Endothelial cell (in vitro differentiated cells): ENCODE data around the gene EFS. TPM values are rescaled to one million over a fixed set of nuclear protein-coding genes. Genes with fewer than 3 reads are reported as not detected.
A peak's percentile ranks its signal among the peaks of the same experiment; 100 is the strongest.

Experiments used
- DNase-seq: peaks from one replicate; pipeline ENCODE4 v3.0.0; 2021; ENCODE audit warnings: low spot score
- H3K27ac Mint-ChIP-seq: one replicate; pipeline ENCODE4 v1.8.0; 2021; ENCODE audit warnings: mixed read lengths, inconsistent platforms; ENCODE audit not compliant: unreplicated experiment
- H3K27me3 Mint-ChIP-seq: one replicate; pipeline ENCODE4 v1.8.0; 2021; ENCODE audit warnings: mild to moderate bottlenecking, moderate library complexity, mixed read lengths, inconsistent platforms; ENCODE audit not compliant: unreplicated experiment
- H3K36me3 Mint-ChIP-seq: one replicate; pipeline ENCODE4 v1.8.0; 2021; ENCODE audit warnings: mild to moderate bottlenecking, low read depth, mixed read lengths, inconsistent platforms; ENCODE audit not compliant: unreplicated experiment
- H3K4me1 Mint-ChIP-seq: one replicate; pipeline ENCODE4 v1.8.0; 2021; ENCODE audit warnings: mild to moderate bottlenecking, mixed read lengths, inconsistent platforms; ENCODE audit not compliant: unreplicated experiment
- H3K4me3 Mint-ChIP-seq: one replicate; pipeline ENCODE4 v1.8.0; 2021; ENCODE audit warnings: mild to moderate bottlenecking, mixed read lengths, inconsistent platforms; ENCODE audit not compliant: unreplicated experiment
- H3K9me3 Mint-ChIP-seq: one replicate; pipeline ENCODE4 v1.8.0; 2021; ENCODE audit warnings: mixed read lengths, inconsistent platforms; ENCODE audit not compliant: unreplicated experiment
- total RNA-seq: library from RNA; stranded (reverse); fragmentation: NEBNext Ultra II Directional; extraction: Animal tissue kit (Norgen Biotek cat#: 25700); gene quantifications from one replicate; pipeline ENCODE4 v1.2.1, GENCODE V29; 2021; ENCODE audit not compliant: unreplicated experiment
- TF ChIP-seq, protein P1 (sequence below): fragments of 200-600 bp; sonication (generic); IDR thresholded peaks from one replicate; pipeline ENCODE4 v1.5.0; 2021; ENCODE audit warnings: antibody characterized with exemption; ENCODE audit not compliant: unreplicated experiment

The EFS gene
- total RNA-seq, 1 donor from 2014 or later: 17.8 TPM

DNA sequence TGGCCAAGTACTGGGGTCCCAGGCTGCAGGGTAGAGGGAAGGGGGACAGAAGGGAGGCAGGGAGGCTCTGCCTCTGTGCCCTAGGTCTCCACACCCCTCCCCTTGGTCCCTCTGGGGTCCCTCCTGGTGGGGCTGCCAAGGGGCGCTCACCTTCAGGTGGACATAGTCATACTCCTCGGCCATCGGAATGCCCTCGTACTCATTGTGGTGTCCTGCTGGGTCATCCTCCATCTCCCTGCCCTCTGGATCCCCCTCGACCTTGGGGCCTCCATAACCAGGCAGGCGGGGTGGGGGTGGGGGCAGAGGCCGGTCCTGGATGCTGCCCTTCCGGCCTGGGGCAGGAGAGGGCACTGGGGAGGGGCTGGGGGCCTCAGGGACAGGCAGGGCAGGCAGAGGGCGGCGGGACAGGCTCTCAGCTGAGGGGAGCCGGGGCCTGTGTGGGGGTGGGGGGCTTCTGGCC, 5.8 kb downstream of the EFS start:
- DNase-seq: no peak
- Mint-ChIP-seq H3K4me3 (no peak overlapping the region), H3K27me3 (peaks cover 10% of the 10 kb centered on the region), H3K9me3 (no peaks in the 10 kb centered on the region), H3K27ac (no peak overlapping the region), H3K4me1 (peaks cover 21% of the 10 kb centered on the region), H3K36me3 (peaks cover 11% of the 10 kb centered on the region)
- TF ChIP-seq, protein P1, sequence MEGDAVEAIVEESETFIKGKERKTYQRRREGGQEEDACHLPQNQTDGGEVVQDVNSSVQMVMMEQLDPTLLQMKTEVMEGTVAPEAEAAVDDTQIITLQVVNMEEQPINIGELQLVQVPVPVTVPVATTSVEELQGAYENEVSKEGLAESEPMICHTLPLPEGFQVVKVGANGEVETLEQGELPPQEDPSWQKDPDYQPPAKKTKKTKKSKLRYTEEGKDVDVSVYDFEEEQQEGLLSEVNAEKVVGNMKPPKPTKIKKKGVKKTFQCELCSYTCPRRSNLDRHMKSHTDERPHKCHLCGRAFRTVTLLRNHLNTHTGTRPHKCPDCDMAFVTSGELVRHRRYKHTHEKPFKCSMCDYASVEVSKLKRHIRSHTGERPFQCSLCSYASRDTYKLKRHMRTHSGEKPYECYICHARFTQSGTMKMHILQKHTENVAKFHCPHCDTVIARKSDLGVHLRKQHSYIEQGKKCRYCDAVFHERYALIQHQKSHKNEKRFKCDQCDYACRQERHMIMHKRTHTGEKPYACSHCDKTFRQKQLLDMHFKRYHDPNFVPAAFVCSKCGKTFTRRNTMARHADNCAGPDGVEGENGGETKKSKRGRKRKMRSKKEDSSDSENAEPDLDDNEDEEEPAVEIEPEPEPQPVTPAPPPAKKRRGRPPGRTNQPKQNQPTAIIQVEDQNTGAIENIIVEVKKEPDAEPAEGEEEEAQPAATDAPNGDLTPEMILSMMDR: no peak

DNA sequence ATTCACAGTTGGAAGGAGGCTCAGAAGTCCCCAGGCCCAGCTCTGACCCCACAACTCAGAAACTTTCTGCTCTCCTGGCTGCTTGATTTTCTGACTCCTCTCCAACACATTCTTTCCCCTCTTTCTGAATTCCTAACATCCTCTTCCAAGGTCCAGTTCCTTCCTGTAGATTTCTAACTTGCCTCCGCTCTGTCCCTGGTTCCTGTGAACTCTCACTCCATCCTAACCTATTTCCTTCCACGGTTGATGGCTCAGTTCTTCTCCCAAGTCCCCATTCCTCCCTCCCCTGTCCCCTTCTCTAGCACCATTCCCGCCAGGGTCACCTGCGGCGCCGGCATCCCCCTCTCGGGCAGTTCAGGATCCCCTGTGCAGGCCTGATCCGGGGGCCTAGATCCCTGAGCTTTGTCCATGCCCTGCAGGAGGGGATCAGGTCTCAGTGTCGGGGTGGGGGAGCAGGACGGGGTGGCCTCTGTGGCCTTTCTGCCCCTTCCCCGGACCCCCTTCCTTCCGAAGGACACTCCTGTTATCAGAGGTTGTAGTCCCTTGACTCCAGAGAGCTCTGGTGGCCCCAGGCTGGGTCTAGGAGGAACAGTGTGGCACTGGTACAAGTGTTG, 6.3 kb downstream of the EFS start:
- Mint-ChIP-seq H3K36me3 (peaks cover 12% of the 10 kb centered on the region), H3K27me3 (peaks cover 12% of the 10 kb centered on the region), H3K4me3 (peak overlapping the region; percentile 33), H3K27ac (peak overlapping the region; percentile 54), H3K4me1 (peaks cover 21% of the 10 kb centered on the region), H3K9me3 (no peaks in the 10 kb centered on the region)
- TF ChIP-seq, protein P1: no peak
- DNase-seq: no peak

DNA sequence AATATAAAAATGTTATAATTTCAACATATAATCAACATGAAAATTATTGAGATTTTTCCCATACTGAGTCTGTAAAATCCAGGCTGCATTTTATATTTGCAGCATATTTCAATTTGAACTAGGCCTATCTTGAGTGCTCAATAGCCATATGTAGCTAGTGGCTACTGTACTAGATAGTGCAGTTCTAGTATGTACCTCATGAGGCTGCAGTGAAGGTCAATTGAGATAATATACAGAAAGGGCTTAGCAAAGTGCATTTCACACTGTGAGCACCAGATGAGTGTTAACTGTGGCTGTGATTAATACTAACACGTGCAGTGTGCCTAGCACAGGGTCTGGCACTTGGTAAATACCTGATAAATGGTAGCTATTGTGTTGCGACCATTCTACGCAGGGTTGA, 6.9 kb downstream of the EFS start:
- H3K9me3 Mint-ChIP-seq: no peaks in the 10 kb centered on the region
- TF ChIP-seq, protein P1: no peak
- H3K27ac Mint-ChIP-seq: peak overlapping the region; percentile 48
- DNase-seq: no peak
- H3K4me1 Mint-ChIP-seq: peaks cover 27% of the 10 kb centered on the region
- peaks cover 13% of the 10 kb centered on the region for H3K27me3 Mint-ChIP-seq
- no peak overlapping the region for H3K4me3 Mint-ChIP-seq
- peaks cover 18% of the 10 kb centered on the region for H3K36me3 Mint-ChIP-seq

DNA sequence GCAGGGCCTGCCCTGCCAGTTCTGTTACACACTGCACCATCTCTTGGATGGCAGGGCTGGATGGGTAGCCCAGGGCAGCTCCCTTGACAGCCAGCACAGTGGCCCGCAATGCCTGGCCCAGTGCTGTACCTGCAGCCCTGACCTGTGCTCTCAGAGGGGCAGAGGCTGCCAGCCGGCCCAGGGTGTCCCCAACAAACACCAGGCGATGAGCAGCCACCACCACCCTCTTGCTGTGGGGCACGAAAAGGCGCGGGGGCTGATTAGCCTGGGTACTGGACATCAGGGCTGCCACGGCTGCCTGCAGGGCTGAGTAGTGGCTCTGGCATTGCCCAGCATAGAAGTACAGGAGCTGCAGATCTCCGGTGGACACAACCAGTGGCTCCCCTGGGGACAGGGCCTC, 7.7 kb downstream of the EFS start:
- no peak overlapping the region for H3K27ac Mint-ChIP-seq
- no peak for DNase-seq
- H3K36me3 Mint-ChIP-seq: peaks cover 21% of the 10 kb centered on the region
- TF ChIP-seq, protein P1: no peak
- H3K4me3 Mint-ChIP-seq: no peak overlapping the region
- peaks cover 13% of the 10 kb centered on the region for H3K27me3 Mint-ChIP-seq
- H3K9me3 Mint-ChIP-seq: no peaks in the 10 kb centered on the region
- peaks cover 30% of the 10 kb centered on the region for H3K4me1 Mint-ChIP-seq

GRCh38 chr14:23356662-23357061, 8.3 kb downstream of the EFS start:
- peak overlapping the region; percentile 11 for H3K4me3 Mint-ChIP-seq
- peaks cover 21% of the 10 kb centered on the region for H3K36me3 Mint-ChIP-seq
- DNase-seq: no peak
- no peaks in the 10 kb centered on the region for H3K9me3 Mint-ChIP-seq
- H3K4me1 Mint-ChIP-seq: peaks cover 30% of the 10 kb centered on the region
- TF ChIP-seq, protein P1: no peak
- H3K27me3 Mint-ChIP-seq: peaks cover 13% of the 10 kb centered on the region
- H3K27ac Mint-ChIP-seq: no peak overlapping the region
